ENCODE results near the gene C1orf87. TPM values are rescaled to one million over a fixed set of nuclear protein-coding genes. Genes with fewer than 3 reads are reported as not detected.

Gene C1orf87
- polyA plus RNA-seq, 1 of the 3 experiments (the other 2 are of a cell fraction), result not detected

DNA sequence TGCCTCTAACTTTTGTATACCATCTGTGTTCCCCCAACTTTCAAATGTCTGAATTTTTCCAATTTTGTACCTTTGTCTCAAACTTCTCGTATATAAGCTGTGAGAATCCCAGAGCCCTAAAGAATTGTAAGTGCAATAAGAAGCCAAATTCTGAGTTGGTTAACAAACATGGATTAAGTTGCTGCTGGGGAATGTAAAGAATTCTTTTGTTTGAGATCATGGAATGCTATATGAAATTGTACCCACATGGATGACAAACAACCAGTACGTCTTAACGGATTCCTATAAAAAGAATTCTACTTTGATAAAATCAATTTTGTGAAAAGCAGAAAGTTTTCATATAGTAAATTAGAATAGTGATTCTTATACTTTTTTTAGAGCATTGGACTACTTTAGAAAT, 74.6 kb downstream of the C1orf87 start:
- no peak overlapping the region for H3K27ac ChIP-seq (ENCODE audit: low read depth in 2 of 2, low read length in 1 of 2)
- no peak for DNase-seq
- H3K79me2 ChIP-seq (ENCODE audit: insufficient read depth), result no peaks in the 10 kb centered on the region
- H3K4me2 ChIP-seq, result no peak overlapping the region
- H3K36me3 ChIP-seq (replicated peaks in 1 of 2; ENCODE audit: control insufficient read depth in 1 of 2, insufficient read depth in 2 of 2, low read length in 1 of 2), result no peaks in the 10 kb centered on the region
- WGBS (ENCODE audit: low lambda C conversion rate), result 48% methylated on average over 3 of the region's 3 CpGs
- H4K20me1 ChIP-seq (ENCODE audit: insufficient read depth), result no peaks in the 10 kb centered on the region
- H3K4me3 ChIP-seq (ENCODE audit: low read depth in 2 of 2, low read length in 1 of 2), result no peak overlapping the region
- H3K4me1 ChIP-seq (ENCODE audit: control insufficient read depth in 1 of 2, insufficient read depth in 2 of 2, low read depth in 1 of 2, low read length in 1 of 2), result peaks cover 0 to 18% of the 10 kb centered on the region in 2 experiments; a peak in 1 of 4 replicates
- H2AFZ ChIP-seq (ENCODE audit: low read depth), result no peak overlapping the region; the same call in 1 of the 2 replicates
- no peak for TF ChIP-seq JUND (IDR thresholded peaks at IDR 0.05)
- TF ChIP-seq TEAD4 (IDR thresholded peaks at IDR 0.05; ENCODE audit: borderline replicate concordance, insufficient read depth), result 0 out of 2 replicates have a peak, but pooled peaks have one; percentile 11
- no peak overlapping the region for H3K9ac ChIP-seq
- CTCF ChIA-PET, result interaction anchor here (0.9 to 1.2 kb wide), 3 partner anchors 22 to 33 kb away, joined by 3 to 6 read pairs (median 5); no protein-coding TSS in a partner anchor
- no peaks in the 10 kb centered on the region for H3K9me2 ChIP-seq
- POLR2A ChIA-PET, result no interaction called here
- H3K27me3 ChIP-seq (ENCODE audit: insufficient read depth), result no peaks in the 10 kb centered on the region
- peaks cover 8% of the 10 kb centered on the region for H3F3A ChIP-seq (replicated peaks; ENCODE audit: insufficient read depth)
- H3K9me3 ChIP-seq, result no peaks in the 10 kb centered on the region

DNA sequence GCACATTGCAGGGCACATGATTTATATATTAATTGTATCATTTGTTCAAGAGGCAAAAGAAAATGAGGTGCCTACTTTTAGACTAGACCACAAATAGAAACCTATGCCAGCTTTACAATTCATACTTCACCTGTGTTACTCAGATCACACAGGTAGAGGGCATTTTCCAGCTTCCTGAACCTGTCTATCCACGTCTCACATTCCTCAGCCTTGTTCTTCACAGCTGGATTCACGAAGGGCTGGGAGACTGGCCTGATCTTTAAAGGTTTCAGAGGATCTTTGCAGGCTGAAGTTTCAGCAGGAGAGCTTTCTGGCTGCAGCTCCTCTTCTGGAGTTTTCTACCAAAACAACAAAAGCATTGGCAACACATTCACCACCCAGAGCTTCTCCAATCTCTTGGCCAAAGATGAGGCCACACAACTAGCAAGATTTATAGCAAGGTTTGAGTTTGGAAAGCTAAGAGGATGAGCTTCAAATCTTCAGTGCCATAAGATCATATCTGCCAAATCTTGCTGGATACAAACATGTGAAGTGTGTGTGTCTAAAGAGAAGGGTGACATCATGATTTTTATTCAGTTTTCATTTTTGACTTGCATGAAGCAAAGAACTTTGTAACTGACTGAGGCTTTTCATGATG, 76.0 kb downstream of the C1orf87 start:
- Histone ChIP-seq H4K20me1 (ENCODE audit: insufficient read depth) (no peaks in the 10 kb centered on the region), H3K4me1 (ENCODE audit: control insufficient read depth in 1 of 2, insufficient read depth in 2 of 2, low read depth in 1 of 2, low read length in 1 of 2) (peaks cover 0 to 20% of the 10 kb centered on the region in 2 experiments; a peak in 1 of 4 replicates), H3K27me3 (ENCODE audit: insufficient read depth) (no peaks in the 10 kb centered on the region), H3F3A (replicated peaks; ENCODE audit: insufficient read depth) (peaks cover 8% of the 10 kb centered on the region), H3K9ac (no peak overlapping the region), H3K27ac (ENCODE audit: low read depth in 2 of 2, low read length in 1 of 2) (no peak overlapping the region), H2AFZ (ENCODE audit: low read depth) (no peak overlapping the region), H3K79me2 (ENCODE audit: insufficient read depth) (no peaks in the 10 kb centered on the region), H3K9me2 (no peaks in the 10 kb centered on the region), H3K9me3 (no peaks in the 10 kb centered on the region), H3K4me2 (no peak overlapping the region), H3K4me3 (ENCODE audit: low read depth in 2 of 2, low read length in 1 of 2) (no peak overlapping the region), H3K36me3 (replicated peaks in 1 of 2; ENCODE audit: control insufficient read depth in 1 of 2, insufficient read depth in 2 of 2, low read length in 1 of 2) (no peaks in the 10 kb centered on the region)
- no peak for DNase-seq
- ChIA-PET CTCF (no interaction called here), POLR2A (no interaction called here)
- TF ChIP-seq FOSL2 (IDR thresholded peaks at IDR 0.05; ENCODE audit: borderline replicate concordance, low read depth), result no peak
- TF ChIP-seq JUND (IDR thresholded peaks at IDR 0.05), result no peak
- no peak for TF ChIP-seq RAD21 (IDR thresholded peaks at IDR 0.05; ENCODE audit: low read length)
- no peak for TF ChIP-seq RFX5 (IDR thresholded peaks at IDR 0.05; ENCODE audit: low read length)
- TF ChIP-seq, protein P1, sequence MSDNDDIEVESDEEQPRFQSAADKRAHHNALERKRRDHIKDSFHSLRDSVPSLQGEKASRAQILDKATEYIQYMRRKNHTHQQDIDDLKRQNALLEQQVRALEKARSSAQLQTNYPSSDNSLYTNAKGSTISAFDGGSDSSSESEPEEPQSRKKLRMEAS (IDR thresholded peaks at IDR 0.05; ENCODE audit: low read depth), result no peak
- TF ChIP-seq, protein P2, sequence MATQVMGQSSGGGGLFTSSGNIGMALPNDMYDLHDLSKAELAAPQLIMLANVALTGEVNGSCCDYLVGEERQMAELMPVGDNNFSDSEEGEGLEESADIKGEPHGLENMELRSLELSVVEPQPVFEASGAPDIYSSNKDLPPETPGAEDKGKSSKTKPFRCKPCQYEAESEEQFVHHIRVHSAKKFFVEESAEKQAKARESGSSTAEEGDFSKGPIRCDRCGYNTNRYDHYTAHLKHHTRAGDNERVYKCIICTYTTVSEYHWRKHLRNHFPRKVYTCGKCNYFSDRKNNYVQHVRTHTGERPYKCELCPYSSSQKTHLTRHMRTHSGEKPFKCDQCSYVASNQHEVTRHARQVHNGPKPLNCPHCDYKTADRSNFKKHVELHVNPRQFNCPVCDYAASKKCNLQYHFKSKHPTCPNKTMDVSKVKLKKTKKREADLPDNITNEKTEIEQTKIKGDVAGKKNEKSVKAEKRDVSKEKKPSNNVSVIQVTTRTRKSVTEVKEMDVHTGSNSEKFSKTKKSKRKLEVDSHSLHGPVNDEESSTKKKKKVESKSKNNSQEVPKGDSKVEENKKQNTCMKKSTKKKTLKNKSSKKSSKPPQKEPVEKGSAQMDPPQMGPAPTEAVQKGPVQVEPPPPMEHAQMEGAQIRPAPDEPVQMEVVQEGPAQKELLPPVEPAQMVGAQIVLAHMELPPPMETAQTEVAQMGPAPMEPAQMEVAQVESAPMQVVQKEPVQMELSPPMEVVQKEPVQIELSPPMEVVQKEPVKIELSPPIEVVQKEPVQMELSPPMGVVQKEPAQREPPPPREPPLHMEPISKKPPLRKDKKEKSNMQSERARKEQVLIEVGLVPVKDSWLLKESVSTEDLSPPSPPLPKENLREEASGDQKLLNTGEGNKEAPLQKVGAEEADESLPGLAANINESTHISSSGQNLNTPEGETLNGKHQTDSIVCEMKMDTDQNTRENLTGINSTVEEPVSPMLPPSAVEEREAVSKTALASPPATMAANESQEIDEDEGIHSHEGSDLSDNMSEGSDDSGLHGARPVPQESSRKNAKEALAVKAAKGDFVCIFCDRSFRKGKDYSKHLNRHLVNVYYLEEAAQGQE (IDR thresholded peaks at IDR 0.05; ENCODE audit: low read depth, low read length), result no peak
- TF ChIP-seq TAF1 (IDR thresholded peaks at IDR 0.05; ENCODE audit: borderline replicate concordance, low read depth, low read length), result no peak
- TF ChIP-seq YY1 (IDR thresholded peaks at IDR 0.05; ENCODE audit: low read depth), result no peak
- TF ChIP-seq FOXJ3 (CRISPR knock-in tag; IDR thresholded peaks at IDR 0.05), result no peak
- no peak for TF ChIP-seq GATA2 (CRISPR knock-in tag; IDR thresholded peaks at IDR 0.05)
- no peak for TF ChIP-seq TCF12 (IDR thresholded peaks at IDR 0.05)
- TF ChIP-seq RXRA (IDR thresholded peaks at IDR 0.05; ENCODE audit: borderline replicate concordance, low read depth), result no peak
- no peak for TF ChIP-seq FOXM1 (IDR thresholded peaks at IDR 0.05; ENCODE audit: low read depth)
- TF ChIP-seq, protein P3, sequence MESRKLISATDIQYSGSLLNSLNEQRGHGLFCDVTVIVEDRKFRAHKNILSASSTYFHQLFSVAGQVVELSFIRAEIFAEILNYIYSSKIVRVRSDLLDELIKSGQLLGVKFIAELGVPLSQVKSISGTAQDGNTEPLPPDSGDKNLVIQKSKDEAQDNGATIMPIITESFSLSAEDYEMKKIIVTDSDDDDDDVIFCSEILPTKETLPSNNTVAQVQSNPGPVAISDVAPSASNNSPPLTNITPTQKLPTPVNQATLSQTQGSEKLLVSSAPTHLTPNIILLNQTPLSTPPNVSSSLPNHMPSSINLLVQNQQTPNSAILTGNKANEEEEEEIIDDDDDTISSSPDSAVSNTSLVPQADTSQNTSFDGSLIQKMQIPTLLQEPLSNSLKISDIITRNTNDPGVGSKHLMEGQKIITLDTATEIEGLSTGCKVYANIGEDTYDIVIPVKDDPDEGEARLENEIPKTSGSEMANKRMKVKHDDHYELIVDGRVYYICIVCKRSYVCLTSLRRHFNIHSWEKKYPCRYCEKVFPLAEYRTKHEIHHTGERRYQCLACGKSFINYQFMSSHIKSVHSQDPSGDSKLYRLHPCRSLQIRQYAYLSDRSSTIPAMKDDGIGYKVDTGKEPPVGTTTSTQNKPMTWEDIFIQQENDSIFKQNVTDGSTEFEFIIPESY (IDR thresholded peaks at IDR 0.05; ENCODE audit: borderline replicate concordance, low read depth), result no peak
- no peak for TF ChIP-seq SMC3 (IDR thresholded peaks at IDR 0.05; ENCODE audit: low read depth, low read length)
- no peak for TF ChIP-seq SIN3A (IDR thresholded peaks at IDR 0.05; ENCODE audit: borderline replicate concordance, low read depth, low read length)
- WGBS (ENCODE audit: low lambda C conversion rate), result 18% methylated on average over 2 of the region's 2 CpGs

Data from SK-N-SH (cell line).